ENCODE measurements around the gene SERPINH1. TPM values are rescaled to one million over a fixed set of nuclear protein-coding genes. Genes with fewer than 3 reads are reported as not detected.

The SERPINH1 gene
- total and polyA plus RNA-seq, 2 experiments from 2014 or later, result 444 to 955 TPM

DNA sequence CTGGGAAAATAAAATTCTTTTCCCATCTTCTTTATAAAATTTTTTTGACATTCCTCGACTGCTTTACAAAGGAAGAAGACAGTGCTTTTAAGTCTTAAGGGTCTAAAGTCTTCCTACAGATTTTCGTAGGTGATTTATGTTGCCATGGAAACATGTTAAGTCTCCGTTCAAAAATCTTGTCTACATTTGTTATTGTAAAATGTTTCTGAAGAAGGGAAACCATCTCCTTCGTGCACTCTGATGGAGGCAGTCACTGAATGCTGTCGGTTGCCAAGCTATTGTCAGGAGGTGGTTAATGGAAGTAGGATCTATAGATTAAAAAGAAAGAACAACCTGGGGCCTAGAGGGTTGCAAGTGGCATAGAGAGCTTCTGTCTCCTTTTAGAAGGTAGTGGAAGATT, 54.2 kb downstream of the SERPINH1 start:
- Histone ChIP-seq H3K27ac (no peak overlapping the region), H3K4me3 (no peak overlapping the region), H3K9me3 (ENCODE audit: low read depth) (no peaks in the 10 kb centered on the region), H3K36me3 (no peaks in the 10 kb centered on the region), H3K4me1 (ENCODE audit: low read depth) (peaks cover 20% of the 10 kb centered on the region), H3K27me3 (no peaks in the 10 kb centered on the region)
- TF ChIP-seq, protein P1, sequence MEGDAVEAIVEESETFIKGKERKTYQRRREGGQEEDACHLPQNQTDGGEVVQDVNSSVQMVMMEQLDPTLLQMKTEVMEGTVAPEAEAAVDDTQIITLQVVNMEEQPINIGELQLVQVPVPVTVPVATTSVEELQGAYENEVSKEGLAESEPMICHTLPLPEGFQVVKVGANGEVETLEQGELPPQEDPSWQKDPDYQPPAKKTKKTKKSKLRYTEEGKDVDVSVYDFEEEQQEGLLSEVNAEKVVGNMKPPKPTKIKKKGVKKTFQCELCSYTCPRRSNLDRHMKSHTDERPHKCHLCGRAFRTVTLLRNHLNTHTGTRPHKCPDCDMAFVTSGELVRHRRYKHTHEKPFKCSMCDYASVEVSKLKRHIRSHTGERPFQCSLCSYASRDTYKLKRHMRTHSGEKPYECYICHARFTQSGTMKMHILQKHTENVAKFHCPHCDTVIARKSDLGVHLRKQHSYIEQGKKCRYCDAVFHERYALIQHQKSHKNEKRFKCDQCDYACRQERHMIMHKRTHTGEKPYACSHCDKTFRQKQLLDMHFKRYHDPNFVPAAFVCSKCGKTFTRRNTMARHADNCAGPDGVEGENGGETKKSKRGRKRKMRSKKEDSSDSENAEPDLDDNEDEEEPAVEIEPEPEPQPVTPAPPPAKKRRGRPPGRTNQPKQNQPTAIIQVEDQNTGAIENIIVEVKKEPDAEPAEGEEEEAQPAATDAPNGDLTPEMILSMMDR (IDR thresholded peaks at IDR 0.05; ENCODE audit: low read depth, low read length), result no peak
- no peak for DNase-seq (ENCODE audit: low read depth in 1 of 2, low spot score in 1 of 2)

Other genes starting within 250 kb of the SERPINH1 start
- gene ARRB1, start 210.6 kb upstream of the SERPINH1 start, total RNA-seq, result 8.7 and 10.7 TPM in 2 replicates
- 4.5 and 8.3 TPM in 2 replicates for gene ARRB1, start 210.6 kb upstream of the SERPINH1 start, polyA plus RNA-seq
- 781 and 951 TPM in 2 replicates for gene RPS3, start 162.7 kb upstream of the SERPINH1 start, total RNA-seq
- gene RPS3, start 162.7 kb upstream of the SERPINH1 start, polyA plus RNA-seq, result 974 and 1,206 TPM in 2 replicates
- 2.2 and 2.7 TPM in 2 replicates for gene KLHL35, start 129.1 kb upstream of the SERPINH1 start, total RNA-seq
- gene KLHL35, start 129.1 kb upstream of the SERPINH1 start, polyA plus RNA-seq, result 2.6 and 3.4 TPM in 2 replicates
- gene GDPD5, start 36.3 kb upstream of the SERPINH1 start, total RNA-seq, result 5.8 and 19.4 TPM in 2 replicates
- 6.6 and 16.6 TPM in 2 replicates for gene GDPD5, start 36.3 kb upstream of the SERPINH1 start, polyA plus RNA-seq
- gene MAP6, start 106.8 kb downstream of the SERPINH1 start, total RNA-seq, result 2.9 and 3.8 TPM in 2 replicates
- gene MAP6, start 106.8 kb downstream of the SERPINH1 start, polyA plus RNA-seq, result 2.7 and 5.6 TPM in 2 replicates
- 0.21 and 0.45 TPM in 2 replicates for gene MOGAT2, start 155.6 kb downstream of the SERPINH1 start, total RNA-seq
- gene MOGAT2, start 155.6 kb downstream of the SERPINH1 start, polyA plus RNA-seq, result not detected in 2 replicates
- 36.4 and 44.9 TPM in 2 replicates for gene DGAT2, start 206.5 kb downstream of the SERPINH1 start, total RNA-seq
- gene DGAT2, start 206.5 kb downstream of the SERPINH1 start, polyA plus RNA-seq, result 23.7 and 34.7 TPM in 2 replicates